Stimulated activated CD4-positive, alpha-beta T cell treated with anti-CD3 and anti-CD28 coated beads, Interleukin-15, amount 100 ng/mL, for 1 hour (primary cell): Measurements from ENCODE around the gene RAB11A.
"Not testable (repeated sequence)": the region's sequence is repeated elsewhere in the genome, so short reads cannot be mapped to it uniquely, and the experiment has no call there.

Experiments used
- DNase-seq, 2 donors: peaks; one replicate each; pipeline ENCODE4 v3.0.0-alpha.2; 2020; ENCODE audit warnings: low read depth in 1 of 2, low spot score in 1 of 2

Gene RAB11A

GRCh38 chr15:65841121-65841930 is 28.0 kb upstream of the RAB11A start:
- DNase-seq: no peak

GRCh38 chr15:65845826-65846519 is 23.3 kb upstream of the RAB11A start:
- no peak for DNase-seq

- no peak for DNase-seq
Observed at GRCh38 chr15:65847989-65848388, 21.3 kb upstream of the RAB11A start.

- no peak for DNase-seq
Observed at GRCh38 chr15:65851981-65852380, 17.3 kb upstream of the RAB11A start.

GRCh38 chr15:65856821-65857455 is 12.4 kb upstream of the RAB11A start:
- peak; percentile 59 to 63 for DNase-seq

- no peak for DNase-seq
Observed at GRCh38 chr15:65857718-65858402, 11.4 kb upstream of the RAB11A start.

- peak in 1 of 2 donors; percentile 28 for DNase-seq
Observed at GRCh38 chr15:65862682-65863081, 6.6 kb upstream of the RAB11A start.

- DNase-seq: no peak
Observed at GRCh38 chr15:65863106-65863505, 6.2 kb upstream of the RAB11A start.

GRCh38 chr15:65867244-65867643 is 2.0 kb upstream of the RAB11A start:
- DNase-seq: no peak

GRCh38 chr15:65867933-65868332 is 1.4 kb upstream of the RAB11A start:
- not testable (repeated sequence) for DNase-seq

GRCh38 chr15:65868546-65869125 is 655 bp upstream of the RAB11A start:
- DNase-seq: no peak

- DNase-seq: no peak
Observed at GRCh38 chr15:65869954-65870871, 922 bp downstream of the RAB11A start.

- DNase-seq: no peak
Observed at GRCh38 chr15:65870889-65871533, 1.7 kb downstream of the RAB11A start.

- not testable (repeated sequence) for DNase-seq
Observed at GRCh38 chr15:65871886-65872285, 2.6 kb downstream of the RAB11A start.

- DNase-seq: not testable (repeated sequence)
Observed at GRCh38 chr15:65872596-65872995, 3.3 kb downstream of the RAB11A start.

GRCh38 chr15:65873256-65873655 is 4.0 kb downstream of the RAB11A start:
- no peak for DNase-seq

- no peak for DNase-seq
Observed at GRCh38 chr15:65875458-65875857, 6.2 kb downstream of the RAB11A start.

GRCh38 chr15:65877749-65878148 is 8.5 kb downstream of the RAB11A start:
- DNase-seq: no peak

- no peak for DNase-seq
Observed at GRCh38 chr15:65881766-65882434, 12.6 kb downstream of the RAB11A start.
